8988T (cell line): ENCODE results near the gene VPS13C.

ENCODE experiments used
- DNase-seq: peaks from one replicate; pipeline ENCODE4 v3.0.0; 2011

VPS13C gene

GRCh38 chr15:61807281-61807929, 252.8 kb downstream of the VPS13C start:
- DNase-seq, result no peak
